ENCODE results near the gene FAM216B.
"Not testable (repeated sequence)": the region's sequence is repeated elsewhere in the genome, so short reads cannot be mapped to it uniquely, and the experiment has no call there.

FAM216B gene

GRCh38 chr13:42769650-42770049 lies 11.7 kb upstream of the FAM216B start:
- H4K91ac ChIP-seq (ENCODE audit: low read length) = no peak overlapping the region
- 100% methylated on average over 2 of the region's 3 CpGs for WGBS
- H3K4me1 ChIP-seq (ENCODE audit: control insufficient read depth, insufficient read depth, low read depth, low read length) = no peaks in the 10 kb centered on the region
- H4K8ac ChIP-seq (ENCODE audit: low read length) = no peak overlapping the region
- no peak overlapping the region for H2AK5ac ChIP-seq (ENCODE audit: low read length, severe bottlenecking)
- no peaks in the 10 kb centered on the region for H3K79me1 ChIP-seq (replicated peaks; ENCODE audit: low read length, poor library complexity, severe bottlenecking)
- no peak overlapping the region for H3K27ac ChIP-seq (ENCODE audit: low read length, poor library complexity, severe bottlenecking)
- H2AFZ ChIP-seq (ENCODE audit: low read depth, low read length) = no peak overlapping the region
- no peak overlapping the region for H2BK15ac ChIP-seq (ENCODE audit: low read depth, poor library complexity, severe bottlenecking)
- no peak overlapping the region for H3K23ac ChIP-seq (ENCODE audit: low read length in 2 of 2)
- no peak overlapping the region for H3K4me2 ChIP-seq (ENCODE audit: low read length, poor library complexity, severe bottlenecking)
- DNase-seq = no peak
- no peaks in the 10 kb centered on the region for H3K36me3 ChIP-seq (ENCODE audit: control insufficient read depth in 1 of 2, insufficient read depth in 2 of 2, low read depth in 1 of 2, low read length in 2 of 2)
- H2BK120ac ChIP-seq (ENCODE audit: low read depth, low read length) = no peak overlapping the region
- H3K14ac ChIP-seq (ENCODE audit: low read length in 2 of 2) = no peak overlapping the region
- no peak overlapping the region for H2BK5ac ChIP-seq (ENCODE audit: low read depth, low read length, poor library complexity, severe bottlenecking)
- no peak overlapping the region for H3K9ac ChIP-seq (ENCODE audit: low read length)
- no peak overlapping the region for H2BK12ac ChIP-seq (ENCODE audit: low read length in 2 of 2)
- H3K4ac ChIP-seq (ENCODE audit: low read depth in 1 of 2, low read length in 2 of 2) = no peak overlapping the region
- no peaks in the 10 kb centered on the region for H3K27me3 ChIP-seq (ENCODE audit: control insufficient read depth in 1 of 2, insufficient read depth in 1 of 2, low read length in 2 of 2)
- H3K9me3 ChIP-seq (ENCODE audit: control insufficient read depth, low read length) = peaks cover 12% of the 10 kb centered on the region
- no peak overlapping the region for H3K4me3 ChIP-seq (ENCODE audit: insufficient read depth in 1 of 2, low read depth in 1 of 2, low read length in 2 of 2)
- H3K18ac ChIP-seq (ENCODE audit: low read depth in 1 of 2, low read length in 2 of 2) = no peak overlapping the region

DNA sequence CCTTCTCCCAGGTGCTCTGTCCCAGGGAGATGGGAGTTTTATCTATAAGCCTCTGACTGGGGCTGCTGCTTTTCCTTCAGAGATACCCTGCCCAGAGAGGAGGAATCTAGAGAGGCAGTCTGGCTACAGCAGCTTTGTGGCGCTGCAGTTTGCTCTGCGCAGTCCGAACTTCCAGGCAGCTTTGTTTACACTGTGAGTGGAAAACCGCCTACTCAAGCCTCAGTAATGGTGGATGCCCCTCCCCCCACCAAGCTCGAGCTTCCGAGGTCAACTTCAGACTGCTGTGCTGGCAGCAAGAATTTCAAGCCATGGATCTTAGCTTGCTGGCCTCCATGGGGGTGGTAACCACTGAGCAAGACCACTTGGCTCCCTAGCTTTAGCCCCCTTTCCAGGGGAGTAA lies 4.8 kb upstream of the FAM216B start:
- DNase-seq = peak; percentile 44
- H3K9me3 ChIP-seq (ENCODE audit: control insufficient read depth, low read length) = peaks cover 60% of the 10 kb centered on the region
- not testable (repeated sequence) for H3K79me1 ChIP-seq (replicated peaks; ENCODE audit: low read length, poor library complexity, severe bottlenecking); H3K4me1 ChIP-seq (ENCODE audit: control insufficient read depth, insufficient read depth, low read depth, low read length); H2BK15ac ChIP-seq (ENCODE audit: low read depth, poor library complexity, severe bottlenecking); H3K27ac ChIP-seq (ENCODE audit: low read length, poor library complexity, severe bottlenecking); H3K9ac ChIP-seq (ENCODE audit: low read length); H2AFZ ChIP-seq (ENCODE audit: low read depth, low read length); H3K4me2 ChIP-seq (ENCODE audit: low read length, poor library complexity, severe bottlenecking); H2BK5ac ChIP-seq (ENCODE audit: low read depth, low read length, poor library complexity, severe bottlenecking); H3K14ac ChIP-seq (ENCODE audit: low read length in 2 of 2); H3K23ac ChIP-seq (ENCODE audit: low read length in 2 of 2); H2AK5ac ChIP-seq (ENCODE audit: low read length, severe bottlenecking); H3K4me3 ChIP-seq (ENCODE audit: insufficient read depth in 1 of 2, low read depth in 1 of 2, low read length in 2 of 2); H3K27me3 ChIP-seq (ENCODE audit: control insufficient read depth in 1 of 2, insufficient read depth in 1 of 2, low read length in 2 of 2)
- WGBS = 50% methylated on average over 6 of the region's 6 CpGs
- H3K18ac ChIP-seq (ENCODE audit: low read depth in 1 of 2, low read length in 2 of 2) = peak overlapping the region; percentile 62 to 76
- H2BK120ac ChIP-seq (ENCODE audit: low read depth, low read length) = peak overlapping the region; percentile 79
- peak overlapping the region; percentile 89 for H4K91ac ChIP-seq (ENCODE audit: low read length)
- peak overlapping the region in 1 of 2 experiments; percentile 66 for H2BK12ac ChIP-seq (ENCODE audit: low read length in 2 of 2)
- peak overlapping the region in 1 of 2 experiments; percentile 67 for H3K4ac ChIP-seq (ENCODE audit: low read depth in 1 of 2, low read length in 2 of 2)
- H3K36me3 ChIP-seq (ENCODE audit: control insufficient read depth in 1 of 2, insufficient read depth in 2 of 2, low read depth in 1 of 2, low read length in 2 of 2) = peaks cover 0 to 45% of the 10 kb centered on the region in 2 experiments
- H4K8ac ChIP-seq (ENCODE audit: low read length) = peak overlapping the region; percentile 90

- 94% methylated on average over 5 of the region's 5 CpGs for WGBS
- Histone ChIP-seq H4K8ac (ENCODE audit: low read length) (no peak overlapping the region), H3K4ac (ENCODE audit: low read depth in 1 of 2, low read length in 2 of 2) (no peak overlapping the region), H3K14ac (ENCODE audit: low read length in 2 of 2) (no peak overlapping the region), H3K27ac (ENCODE audit: low read length, poor library complexity, severe bottlenecking) (no peak overlapping the region), H2AK5ac (ENCODE audit: low read length, severe bottlenecking) (no peak overlapping the region), H3K27me3 (ENCODE audit: control insufficient read depth in 1 of 2, insufficient read depth in 1 of 2, low read length in 2 of 2) (peaks cover 0 to 3% of the 10 kb centered on the region in 2 experiments), H3K4me3 (ENCODE audit: insufficient read depth in 1 of 2, low read depth in 1 of 2, low read length in 2 of 2) (no peak overlapping the region), H3K9me3 (ENCODE audit: control insufficient read depth, low read length) (peaks cover 61% of the 10 kb centered on the region), H4K91ac (ENCODE audit: low read length) (no peak overlapping the region), H2BK12ac (ENCODE audit: low read length in 2 of 2) (no peak overlapping the region), H2BK15ac (ENCODE audit: low read depth, poor library complexity, severe bottlenecking) (no peak overlapping the region), H3K9ac (ENCODE audit: low read length) (no peak overlapping the region), H3K36me3 (ENCODE audit: control insufficient read depth in 1 of 2, insufficient read depth in 2 of 2, low read depth in 1 of 2, low read length in 2 of 2) (peaks cover 0 to 54% of the 10 kb centered on the region in 2 experiments), H2BK120ac (ENCODE audit: low read depth, low read length) (no peak overlapping the region), H3K4me2 (ENCODE audit: low read length, poor library complexity, severe bottlenecking) (no peak overlapping the region), H3K18ac (ENCODE audit: low read depth in 1 of 2, low read length in 2 of 2) (no peak overlapping the region), H2AFZ (ENCODE audit: low read depth, low read length) (no peak overlapping the region), H2BK5ac (ENCODE audit: low read depth, low read length, poor library complexity, severe bottlenecking) (no peak overlapping the region), H3K4me1 (ENCODE audit: control insufficient read depth, insufficient read depth, low read depth, low read length) (peaks cover 2% of the 10 kb centered on the region), H3K23ac (ENCODE audit: low read length in 2 of 2) (no peak overlapping the region), H3K79me1 (replicated peaks; ENCODE audit: low read length, poor library complexity, severe bottlenecking) (no peaks in the 10 kb centered on the region)
- no peak for DNase-seq
Observed at GRCh38 chr13:42777467-42777866, 3.9 kb upstream of the FAM216B start.

- Histone ChIP-seq H3K27ac (ENCODE audit: low read length, poor library complexity, severe bottlenecking) (no peak overlapping the region), H3K36me3 (ENCODE audit: control insufficient read depth in 1 of 2, insufficient read depth in 2 of 2, low read depth in 1 of 2, low read length in 2 of 2) (peaks cover 0 to 75% of the 10 kb centered on the region in 2 experiments), H3K14ac (ENCODE audit: low read length in 2 of 2) (peak overlapping the region in 1 of 2 experiments; percentile 68), H3K23ac (ENCODE audit: low read length in 2 of 2) (peak overlapping the region in 1 of 2 experiments; percentile 78), H3K27me3 (ENCODE audit: control insufficient read depth in 1 of 2, insufficient read depth in 1 of 2, low read length in 2 of 2) (peaks cover 0 to 3% of the 10 kb centered on the region in 2 experiments), H3K18ac (ENCODE audit: low read depth in 1 of 2, low read length in 2 of 2) (peak overlapping the region in 1 of 2 experiments; percentile 61), H3K79me1 (replicated peaks; ENCODE audit: low read length, poor library complexity, severe bottlenecking) (no peaks in the 10 kb centered on the region), H3K9me3 (ENCODE audit: control insufficient read depth, low read length) (peaks cover 54% of the 10 kb centered on the region), H3K4me3 (ENCODE audit: insufficient read depth in 1 of 2, low read depth in 1 of 2, low read length in 2 of 2) (no peak overlapping the region), H4K91ac (ENCODE audit: low read length) (no peak overlapping the region), H2AFZ (ENCODE audit: low read depth, low read length) (no peak overlapping the region), H2AK5ac (ENCODE audit: low read length, severe bottlenecking) (no peak overlapping the region), H2BK120ac (ENCODE audit: low read depth, low read length) (no peak overlapping the region), H2BK15ac (ENCODE audit: low read depth, poor library complexity, severe bottlenecking) (no peak overlapping the region), H2BK12ac (ENCODE audit: low read length in 2 of 2) (no peak overlapping the region), H3K4ac (ENCODE audit: low read depth in 1 of 2, low read length in 2 of 2) (peak overlapping the region in 1 of 2 experiments; percentile 26), H4K8ac (ENCODE audit: low read length) (no peak overlapping the region), H3K4me1 (ENCODE audit: control insufficient read depth, insufficient read depth, low read depth, low read length) (peaks cover 2% of the 10 kb centered on the region), H3K9ac (ENCODE audit: low read length) (no peak overlapping the region), H2BK5ac (ENCODE audit: low read depth, low read length, poor library complexity, severe bottlenecking) (no peak overlapping the region), H3K4me2 (ENCODE audit: low read length, poor library complexity, severe bottlenecking) (no peak overlapping the region)
- 93% methylated on average over 1 of the region's 1 CpG for WGBS
- no peak for DNase-seq
Observed at GRCh38 chr13:42780044-42780443, 1.3 kb upstream of the FAM216B start.

Measured in mesenchymal stem cell (in vitro differentiated cells and primary cell).